Cardiac muscle cell (in vitro differentiated cells and primary cell): ENCODE results near the gene FGF19. TPM values are rescaled to one million over a fixed set of nuclear protein-coding genes. Genes with fewer than 3 reads are reported as not detected.

Source experiments
- DNase-seq, 2 donors: peaks; one replicate each; pipeline versions ENCODE4 v3.0.0 to v3.0.0-alpha.2; 2010 to 2017; ENCODE audit warnings: low read depth in 1 of 2, low spot score in 1 of 2
- H3K27ac ChIP-seq: fragments of 200-600 bp; sonication (generic); 2 replicates; pipeline ENCODE4 v1.5.1; 2016
- H3K27me3 ChIP-seq: fragments of 200-600 bp; sonication (generic); 2 replicates; pipeline ENCODE4 v1.6.0; 2016; ENCODE audit warnings: control low read depth
- H3K36me3 ChIP-seq: fragments of 200-600 bp; sonication (generic); 2 replicates; pipeline ENCODE4 v1.5.1; 2016; ENCODE audit warnings: control low read depth
- H3K4me1 ChIP-seq: fragments of 200-600 bp; sonication (generic); 2 replicates; pipeline ENCODE4 v1.8.1; 2017; ENCODE audit warnings: low read depth, mild to moderate bottlenecking, mixed run types
- H3K4me3 ChIP-seq: fragments of 200-600 bp; sonication (generic); 2 replicates; pipeline ENCODE4 v1.5.1; 2016; ENCODE audit warnings: mild to moderate bottlenecking
- H3K9me3 ChIP-seq: fragments of 200-600 bp; sonication (generic); 2 replicates; pipeline ENCODE4 v1.5.1; 2017; ENCODE audit warnings: low read depth, mild to moderate bottlenecking, control low read depth
- CTCF ChIP-seq: IDR thresholded peaks from 2 replicates; pipeline ENCODE4 v1.5.1; 2012; ENCODE audit warnings: low read depth, mild to moderate bottlenecking, low read length
- polyA plus RNA-seq: library from polyadenylated mRNA; unstranded; fragments of >200 nt; fragmentation: Nextera tagmentation; extraction: Ambion mirVana; gene quantifications from 2 replicates; pipeline ENCODE4 v1.2.1, GENCODE V29; 2016
- total RNA-seq: library from RNA; depleted of rRNA; stranded (reverse); fragments of >200 nt; gene quantifications from 2 replicates; pipeline ENCODE4 v1.2.3, GENCODE V29; 2016

FGF19 gene
- total and polyA plus RNA-seq, 2 experiments from 2014 or later, result not detected

GRCh38 chr11:69670158-69670845, 33.5 kb downstream of the FGF19 start:
- Histone ChIP-seq H3K4me3 (no peak overlapping the region), H3K27me3 (no peaks in the 10 kb centered on the region), H3K9me3 (no peaks in the 10 kb centered on the region), H3K36me3 (peaks cover 3% of the 10 kb centered on the region), H3K4me1 (peaks cover 4% of the 10 kb centered on the region), H3K27ac (peak overlapping the region; percentile 3)
- peak; percentile 90 to 93 for DNase-seq
- TF ChIP-seq CTCF, result peak; percentile 96

- no peak for TF ChIP-seq CTCF
- Histone ChIP-seq H3K27me3 (no peaks in the 10 kb centered on the region), H3K4me1 (peaks cover 4% of the 10 kb centered on the region), H3K4me3 (no peak overlapping the region), H3K9me3 (no peaks in the 10 kb centered on the region), H3K36me3 (peaks cover 3% of the 10 kb centered on the region), H3K27ac (no peak overlapping the region)
- DNase-seq, result no peak
Measured at GRCh38 chr11:69669486-69669885, 34.3 kb downstream of the FGF19 start.

- Histone ChIP-seq H3K36me3 (peaks cover 3% of the 10 kb centered on the region), H3K9me3 (no peaks in the 10 kb centered on the region), H3K4me1 (no peaks in the 10 kb centered on the region), H3K27me3 (no peaks in the 10 kb centered on the region), H3K27ac (no peak overlapping the region), H3K4me3 (no peak overlapping the region)
- no peak for TF ChIP-seq CTCF
- DNase-seq, result no peak
Measured at GRCh38 chr11:69667619-69668604, 35.9 kb downstream of the FGF19 start.

GRCh38 chr11:69666752-69667536, 36.9 kb downstream of the FGF19 start:
- Histone ChIP-seq H3K9me3 (no peaks in the 10 kb centered on the region), H3K36me3 (peaks cover 3% of the 10 kb centered on the region), H3K4me1 (no peaks in the 10 kb centered on the region), H3K27ac (no peak overlapping the region), H3K4me3 (no peak overlapping the region), H3K27me3 (no peaks in the 10 kb centered on the region)
- no peak for TF ChIP-seq CTCF
- no peak for DNase-seq

GRCh38 chr11:69666261-69666660, 37.6 kb downstream of the FGF19 start:
- Histone ChIP-seq H3K27me3 (no peaks in the 10 kb centered on the region), H3K27ac (no peak overlapping the region), H3K4me1 (no peaks in the 10 kb centered on the region), H3K36me3 (no peaks in the 10 kb centered on the region), H3K9me3 (no peaks in the 10 kb centered on the region), H3K4me3 (no peak overlapping the region)
- no peak for DNase-seq
- TF ChIP-seq CTCF, result no peak
